Ishikawa (cell line): ENCODE data around the gene GRHL3.

Experiments
- CEBPB ChIP-seq: IDR thresholded peaks from 2 replicates; pipeline ENCODE4 v1.6.1; 2012
- CREB1 ChIP-seq: IDR thresholded peaks from 2 replicates; pipeline ENCODE4 v1.6.1; 2012; ENCODE audit warnings: low read depth
- EGR1 ChIP-seq: IDR thresholded peaks from 2 replicates; pipeline ENCODE4 v1.6.1; 2012
- EP300 ChIP-seq: IDR thresholded peaks from 2 replicates; pipeline ENCODE4 v1.6.1; 2012; ENCODE audit warnings: borderline replicate concordance
- FOXM1 ChIP-seq: IDR thresholded peaks from 2 replicates; pipeline ENCODE4 v1.6.1; 2012; ENCODE audit warnings: low read depth, borderline replicate concordance
- MAX ChIP-seq: IDR thresholded peaks from 2 replicates; pipeline ENCODE4 v1.6.1; 2012
- RAD21 ChIP-seq: IDR thresholded peaks from 2 replicates; pipeline ENCODE4 v1.6.1; 2012; ENCODE audit warnings: low read depth
- REST ChIP-seq: IDR thresholded peaks from 2 replicates; pipeline ENCODE4 v1.6.1; 2012; ENCODE audit warnings: low read depth, mild to moderate bottlenecking
- TEAD4 ChIP-seq: IDR thresholded peaks from 2 replicates; pipeline ENCODE4 v1.6.1; 2012
- YY1 ChIP-seq: IDR thresholded peaks from 2 replicates; pipeline ENCODE4 v1.6.1; 2012; ENCODE audit warnings: low read depth

GRCh38 chr1:24364975-24365678, 46.0 kb downstream of the GRHL3 start:
- no peak for TF ChIP-seq EGR1
- no peak for TF ChIP-seq CEBPB
- no peak for TF ChIP-seq MAX
- TF ChIP-seq REST, result no peak
- TF ChIP-seq YY1, result no peak
- TF ChIP-seq TEAD4, result no peak
- TF ChIP-seq EP300, result no peak
- TF ChIP-seq CREB1, result no peak
- TF ChIP-seq FOXM1, result no peak
- TF ChIP-seq RAD21, result no peak
